MCF 10A (cell line): ENCODE measurements around the gene FOXO6. TPM values are rescaled to one million over a fixed set of nuclear protein-coding genes. Genes with fewer than 3 reads are reported as not detected.

Experiments
- BruUV-seq: library from RNA; stranded (reverse); fragments of 400-500 nt; replicated peaks from 2 replicates; lab custom pipeline; 2021; lab: Mats Ljungman, UMichigan
- CTCF ChIA-PET: fragments of 300-600 bp; sonication (Branson Sonifier 250); formaldehyde crosslinking; extraction: SDS; loops from one replicate; lab custom pipeline; 2021; ENCODE audit warnings: antibody characterized with exemption, inconsistent platforms; lab: Yijun Ruan, JAX
- POLR2A ChIA-PET: fragments of 300-600, 350-650 bp; sonication (Branson Sonifier 250); formaldehyde crosslinking; extraction: SDS; loops from one replicate; lab custom pipeline; 2020; ENCODE audit warnings: antibody characterized with exemption, inconsistent platforms; lab: Yijun Ruan, JAX
- DNase-seq: peaks from one replicate; pipeline ENCODE4 v3.0.0-alpha.2; 2018; ENCODE audit not compliant: unreplicated experiment
- H3K27ac Mint-ChIP-seq: one replicate; pipeline ENCODE4 v1.8.0; 2022; ENCODE audit warnings: mild to moderate bottlenecking, low read depth, mixed read lengths; ENCODE audit not compliant: unreplicated experiment
- H3K27me3 Mint-ChIP-seq: one replicate; pipeline ENCODE4 v1.8.0; 2022; ENCODE audit warnings: mixed read lengths; ENCODE audit not compliant: insufficient read depth, unreplicated experiment
- H3K36me3 Mint-ChIP-seq: one replicate; pipeline ENCODE4 v1.8.0; 2022; ENCODE audit warnings: mild to moderate bottlenecking, moderate library complexity, mixed read lengths; ENCODE audit not compliant: insufficient read depth, unreplicated experiment
- H3K4me1 Mint-ChIP-seq: one replicate; pipeline ENCODE4 v1.8.0; 2022; ENCODE audit warnings: mixed read lengths; ENCODE audit not compliant: insufficient read depth, unreplicated experiment
- H3K4me3 Mint-ChIP-seq: one replicate; pipeline ENCODE4 v1.8.0; 2022; ENCODE audit warnings: mild to moderate bottlenecking, moderate library complexity, mixed read lengths; ENCODE audit not compliant: unreplicated experiment
- H3K9me3 Mint-ChIP-seq: one replicate; pipeline ENCODE4 v1.8.0; 2022; ENCODE audit warnings: mixed read lengths; ENCODE audit not compliant: unreplicated experiment
- CTCF ChIP-seq: fragments of 200-600 bp; IDR thresholded peaks from one replicate; pipeline ENCODE4 v1.8.0; 2022; ENCODE audit warnings: antibody characterized with exemption, mild to moderate bottlenecking; ENCODE audit not compliant: unreplicated experiment
- intact Hi-C: fragments of 100-400 bp; cut with micrococcal nuclease; formaldehyde crosslinking; loops from 2 replicates; pipeline ENCODE4 v1.14.1; 2022
- total RNA-seq: library from RNA; stranded (reverse); gene quantifications from 2 replicates; pipeline ENCODE4 v1.2.3, GENCODE V29; 2022

The FOXO6 gene
- total RNA-seq, 1 experiment from 2014 or later: 0.28 TPM

DNA sequence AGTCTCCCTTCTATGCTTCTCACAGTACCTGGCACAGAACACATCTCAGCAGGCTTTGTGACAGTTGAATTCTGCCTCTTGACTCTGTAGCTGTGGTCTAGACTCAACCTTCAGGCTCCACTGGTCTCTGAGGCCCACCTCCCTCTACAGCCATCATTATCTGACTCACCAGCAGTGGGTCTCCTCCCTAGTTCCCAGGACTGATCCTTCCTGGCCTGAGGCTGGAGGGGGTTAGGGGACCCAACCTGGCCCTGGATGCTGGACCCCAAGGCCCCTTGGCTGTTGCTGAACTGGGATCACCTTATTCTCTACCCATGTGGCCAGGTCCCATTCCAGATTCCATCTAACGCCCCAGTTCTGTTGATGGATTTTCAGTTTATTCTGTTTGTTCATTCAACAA is 43.1 kb upstream of the FOXO6 start:
- peaks cover 10% of the 10 kb centered on the region for H3K4me1 Mint-ChIP-seq
- no peak overlapping the region for H3K4me3 Mint-ChIP-seq
- no peaks in the 10 kb centered on the region for H3K36me3 Mint-ChIP-seq
- no peaks in the 10 kb centered on the region for H3K27me3 Mint-ChIP-seq
- CTCF ChIA-PET: interaction anchor here (0.6 to 3.0 kb wide), 6 partner anchors 24 to 174 kb away, joined by 3 to 10 read pairs (median 4); no protein-coding TSS in a partner anchor
- BruUV-seq: no TSS peak
- H3K9me3 Mint-ChIP-seq: no peaks in the 10 kb centered on the region
- TF ChIP-seq CTCF: no peak
- DNase-seq: no peak
- intact Hi-C loops: no loop called here
- H3K27ac Mint-ChIP-seq: no peak overlapping the region
- POLR2A ChIA-PET: interaction anchor here (0.8 kb wide), 1 partner anchor 18 kb away, joined by 3 read pairs; no protein-coding TSS in a partner anchor

GRCh38 chr1:41319106-41319755 is 42.0 kb upstream of the FOXO6 start:
- ChIA-PET POLR2A (no interaction called here), CTCF (interaction anchor here (0.6 to 3.0 kb wide), 3 partner anchors 24 to 82 kb away, joined by 3 to 10 read pairs (median 3); no protein-coding TSS in a partner anchor)
- H3K27me3 Mint-ChIP-seq: no peaks in the 10 kb centered on the region
- H3K4me1 Mint-ChIP-seq: peaks cover 10% of the 10 kb centered on the region
- no peaks in the 10 kb centered on the region for H3K36me3 Mint-ChIP-seq
- BruUV-seq: no TSS peak
- TF ChIP-seq CTCF: no peak
- no peak for DNase-seq
- no peaks in the 10 kb centered on the region for H3K9me3 Mint-ChIP-seq
- intact Hi-C loops: no loop called here
- no peak overlapping the region for H3K27ac Mint-ChIP-seq
- no peak overlapping the region for H3K4me3 Mint-ChIP-seq

GRCh38 chr1:41319807-41320711 is 41.2 kb upstream of the FOXO6 start:
- Mint-ChIP-seq H3K36me3 (no peaks in the 10 kb centered on the region), H3K27me3 (no peaks in the 10 kb centered on the region), H3K9me3 (no peaks in the 10 kb centered on the region), H3K27ac (no peak overlapping the region), H3K4me3 (no peak overlapping the region), H3K4me1 (peaks cover 10% of the 10 kb centered on the region)
- intact Hi-C loops: no loop called here
- ChIA-PET CTCF (interaction anchor here (0.6 kb wide), 2 partner anchors 81 to 367 kb away, joined by 3 read pairs; no protein-coding TSS in a partner anchor), POLR2A (interaction anchor here (1.0 kb wide), 1 partner anchor 9 kb away, joined by 5 read pairs; no protein-coding TSS in a partner anchor)
- no TSS peak for BruUV-seq
- no peak for TF ChIP-seq CTCF
- DNase-seq: no peak
